ENCODE measurements around the gene FAM229B.

- TF ChIP-seq POLR2A (IDR thresholded peaks at IDR 0.05) (no peak), CTCF (IDR thresholded peaks at IDR 0.05) (no peak)
Observed at GRCh38 chr6:112086744-112087135, 651 bp upstream of the FAM229B start.

Data from vagina (tissue), 2 donors.